ENCODE results near the gene RBKS.

DNA sequence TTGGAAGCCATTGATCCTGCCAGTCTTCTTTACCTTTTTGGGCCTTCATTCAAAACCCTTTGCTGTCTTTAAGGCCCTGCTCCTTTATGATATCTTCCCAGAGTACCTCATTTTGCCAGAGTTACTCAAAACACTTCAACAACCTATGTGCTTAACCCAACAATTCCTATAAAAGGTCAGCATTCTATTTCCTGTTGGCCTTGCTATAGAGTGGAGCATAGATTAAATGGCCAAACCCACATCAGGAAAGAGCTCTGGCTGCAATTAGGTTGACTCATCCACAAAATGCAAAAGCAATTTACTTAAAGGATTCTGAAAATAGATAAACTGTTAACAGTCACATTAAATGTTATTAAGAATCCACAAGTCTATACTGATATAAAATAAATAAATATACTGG, 97.4 kb downstream of the RBKS start:
- TF ChIP-seq, protein P1, sequence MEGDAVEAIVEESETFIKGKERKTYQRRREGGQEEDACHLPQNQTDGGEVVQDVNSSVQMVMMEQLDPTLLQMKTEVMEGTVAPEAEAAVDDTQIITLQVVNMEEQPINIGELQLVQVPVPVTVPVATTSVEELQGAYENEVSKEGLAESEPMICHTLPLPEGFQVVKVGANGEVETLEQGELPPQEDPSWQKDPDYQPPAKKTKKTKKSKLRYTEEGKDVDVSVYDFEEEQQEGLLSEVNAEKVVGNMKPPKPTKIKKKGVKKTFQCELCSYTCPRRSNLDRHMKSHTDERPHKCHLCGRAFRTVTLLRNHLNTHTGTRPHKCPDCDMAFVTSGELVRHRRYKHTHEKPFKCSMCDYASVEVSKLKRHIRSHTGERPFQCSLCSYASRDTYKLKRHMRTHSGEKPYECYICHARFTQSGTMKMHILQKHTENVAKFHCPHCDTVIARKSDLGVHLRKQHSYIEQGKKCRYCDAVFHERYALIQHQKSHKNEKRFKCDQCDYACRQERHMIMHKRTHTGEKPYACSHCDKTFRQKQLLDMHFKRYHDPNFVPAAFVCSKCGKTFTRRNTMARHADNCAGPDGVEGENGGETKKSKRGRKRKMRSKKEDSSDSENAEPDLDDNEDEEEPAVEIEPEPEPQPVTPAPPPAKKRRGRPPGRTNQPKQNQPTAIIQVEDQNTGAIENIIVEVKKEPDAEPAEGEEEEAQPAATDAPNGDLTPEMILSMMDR (IDR thresholded peaks at IDR 0.05): no peak
- TF ChIP-seq POLR2A (IDR thresholded peaks at IDR 0.05): no peak

All from breast epithelium (tissue), 3 donors.